Measurements from ENCODE around the gene CPT1C. TPM values are rescaled to one million over a fixed set of nuclear protein-coding genes. Genes with fewer than 3 reads are reported as not detected.

The CPT1C gene
- total RNA-seq, 1 donor from 2014 or later: 33.6 TPM

- DNase-seq (ENCODE audit: low read depth): peak; percentile 11
- H3K9ac ChIP-seq (ENCODE audit: low read length): no peak overlapping the region
- H3K36me3 ChIP-seq (ENCODE audit: insufficient read depth, low read length): no peaks in the 10 kb centered on the region
- no peak for TF ChIP-seq CTCF (IDR thresholded peaks at IDR 0.05; ENCODE audit: insufficient read depth, low read depth, low read length)
- peaks cover 4% of the 10 kb centered on the region for H3K27me3 Mint-ChIP-seq (ENCODE audit: low read depth, unreplicated experiment)
- no peaks in the 10 kb centered on the region for H3K27me3 ChIP-seq (ENCODE audit: insufficient read depth, low read length)
- no peak overlapping the region for H3K27ac ChIP-seq (ENCODE audit: low read depth, low read length)
- peaks cover 6% of the 10 kb centered on the region for H3K4me1 Mint-ChIP-seq (ENCODE audit: low read depth, unreplicated experiment)
- H3K27ac Mint-ChIP-seq (ENCODE audit: unreplicated experiment): no peak overlapping the region
- H3K9me3 ChIP-seq (ENCODE audit: insufficient read depth, low read depth, low read length): no peaks in the 10 kb centered on the region
- no peak overlapping the region for H2AFZ ChIP-seq (ENCODE audit: low read depth, low read length)
- H3K4me2 ChIP-seq (ENCODE audit: low read length): no peak overlapping the region
- H3K79me2 ChIP-seq (ENCODE audit: insufficient read depth, low read length): no peaks in the 10 kb centered on the region
- no peak overlapping the region for H3K4me3 ChIP-seq (ENCODE audit: insufficient read depth, low read depth, low read length)
- no peak overlapping the region for H3K4me3 Mint-ChIP-seq (ENCODE audit: unreplicated experiment)
- no peaks in the 10 kb centered on the region for H3K4me1 ChIP-seq (ENCODE audit: insufficient read depth, low read length)
- peaks cover 4% of the 10 kb centered on the region for H3K9me3 Mint-ChIP-seq (ENCODE audit: unreplicated experiment)
- H3K36me3 Mint-ChIP-seq (ENCODE audit: low read depth, unreplicated experiment): peaks cover 2% of the 10 kb centered on the region
- no peaks in the 10 kb centered on the region for H4K20me1 ChIP-seq (ENCODE audit: insufficient read depth, low read length)
- FAIRE-seq: no peak
Observed at GRCh38 chr19:49727217-49728030, 36.5 kb downstream of the CPT1C start.

DNA sequence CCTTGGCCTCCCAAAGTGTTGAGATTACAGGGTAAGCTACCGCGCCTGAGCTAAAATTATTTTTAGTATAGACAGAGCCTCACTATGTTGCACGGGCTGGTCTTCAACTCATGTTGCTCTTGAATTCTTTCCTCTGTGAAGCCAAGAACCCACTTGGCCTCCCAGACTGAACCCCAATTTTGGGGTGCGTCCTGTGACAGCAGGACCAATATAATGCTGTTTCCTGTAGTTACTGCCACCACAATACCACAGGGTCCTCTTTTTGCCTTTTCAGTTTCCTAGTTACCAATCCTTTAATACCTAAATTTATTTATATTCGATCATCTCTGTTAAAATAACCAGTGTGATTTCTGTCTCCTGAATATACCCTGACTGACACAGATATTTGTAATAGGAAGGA, 39.2 kb downstream of the CPT1C start:
- Mint-ChIP-seq H3K9me3 (ENCODE audit: unreplicated experiment) (peaks cover 4% of the 10 kb centered on the region), H3K4me1 (ENCODE audit: low read depth, unreplicated experiment) (no peaks in the 10 kb centered on the region), H3K27ac (ENCODE audit: unreplicated experiment) (no peak overlapping the region), H3K36me3 (ENCODE audit: low read depth, unreplicated experiment) (peaks cover 2% of the 10 kb centered on the region), H3K27me3 (ENCODE audit: low read depth, unreplicated experiment) (peaks cover 4% of the 10 kb centered on the region), H3K4me3 (ENCODE audit: unreplicated experiment) (no peak overlapping the region)
- H3K27ac ChIP-seq (ENCODE audit: low read depth, low read length): no peak overlapping the region
- no peak overlapping the region for H3K9ac ChIP-seq (ENCODE audit: low read length)
- no peaks in the 10 kb centered on the region for H3K9me3 ChIP-seq (ENCODE audit: insufficient read depth, low read depth, low read length)
- H3K79me2 ChIP-seq (ENCODE audit: insufficient read depth, low read length): no peaks in the 10 kb centered on the region
- DNase-seq (ENCODE audit: low read depth): no peak
- no peaks in the 10 kb centered on the region for H3K4me1 ChIP-seq (ENCODE audit: insufficient read depth, low read length)
- no peaks in the 10 kb centered on the region for H3K27me3 ChIP-seq (ENCODE audit: insufficient read depth, low read length)
- no peak overlapping the region for H3K4me3 ChIP-seq (ENCODE audit: insufficient read depth, low read depth, low read length)
- TF ChIP-seq EZH2 (IDR thresholded peaks at IDR 0.05; ENCODE audit: insufficient read depth, low read length): no peak
- no peak for TF ChIP-seq CTCF (IDR thresholded peaks at IDR 0.05; ENCODE audit: insufficient read depth, low read depth, low read length)
- H3K4me2 ChIP-seq (ENCODE audit: low read length): no peak overlapping the region
- H2AFZ ChIP-seq (ENCODE audit: low read depth, low read length): no peak overlapping the region
- H3K36me3 ChIP-seq (ENCODE audit: insufficient read depth, low read length): no peaks in the 10 kb centered on the region
- no peaks in the 10 kb centered on the region for H4K20me1 ChIP-seq (ENCODE audit: insufficient read depth, low read length)
- FAIRE-seq: no peak

DNA sequence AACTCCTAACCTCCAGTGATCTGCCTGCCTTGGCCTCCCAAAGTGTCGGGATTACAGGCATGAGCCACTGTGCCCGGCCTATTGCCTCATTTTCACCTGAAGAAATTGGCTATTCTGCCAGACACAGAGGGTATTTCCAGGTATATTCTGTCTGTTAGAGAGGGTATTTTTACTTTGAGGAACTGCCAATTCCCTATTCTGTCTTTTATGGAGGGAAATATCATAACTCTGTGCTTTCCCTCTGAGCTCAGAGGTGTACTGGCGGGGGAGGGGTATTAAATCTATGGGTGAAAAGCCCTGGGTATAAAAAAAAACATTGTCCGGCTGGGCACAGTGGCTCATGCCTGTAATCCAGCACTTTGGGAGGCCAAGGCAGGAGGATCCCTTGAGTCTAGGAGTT, 47.4 kb downstream of the CPT1C start:
- Histone ChIP-seq H2AFZ (ENCODE audit: low read depth, low read length) (no peak overlapping the region), H3K4me2 (ENCODE audit: low read length) (no peak overlapping the region), H3K4me3 (ENCODE audit: insufficient read depth, low read depth, low read length) (no peak overlapping the region), H3K9me3 (ENCODE audit: insufficient read depth, low read depth, low read length) (no peaks in the 10 kb centered on the region), H3K27ac (ENCODE audit: low read depth, low read length) (no peak overlapping the region), H4K20me1 (ENCODE audit: insufficient read depth, low read length) (no peaks in the 10 kb centered on the region), H3K36me3 (ENCODE audit: insufficient read depth, low read length) (no peaks in the 10 kb centered on the region), H3K9ac (ENCODE audit: low read length) (no peak overlapping the region), H3K27me3 (ENCODE audit: insufficient read depth, low read length) (no peaks in the 10 kb centered on the region), H3K79me2 (ENCODE audit: insufficient read depth, low read length) (no peaks in the 10 kb centered on the region), H3K4me1 (ENCODE audit: insufficient read depth, low read length) (no peaks in the 10 kb centered on the region)
- Mint-ChIP-seq H3K4me1 (ENCODE audit: low read depth, unreplicated experiment) (no peaks in the 10 kb centered on the region), H3K36me3 (ENCODE audit: low read depth, unreplicated experiment) (no peaks in the 10 kb centered on the region), H3K27me3 (ENCODE audit: low read depth, unreplicated experiment) (no peaks in the 10 kb centered on the region), H3K9me3 (ENCODE audit: unreplicated experiment) (peaks cover 4% of the 10 kb centered on the region), H3K4me3 (ENCODE audit: unreplicated experiment) (no peak overlapping the region), H3K27ac (ENCODE audit: unreplicated experiment) (no peak overlapping the region)
- DNase-seq (ENCODE audit: low read depth): no peak
- TF ChIP-seq EZH2 (IDR thresholded peaks at IDR 0.05; ENCODE audit: insufficient read depth, low read length) (no peak), CTCF (IDR thresholded peaks at IDR 0.05; ENCODE audit: insufficient read depth, low read depth, low read length) (no peak)
- FAIRE-seq: no peak

All from astrocyte (in vitro differentiated cells and primary cell).